GM18870 (cell line): ENCODE results near the gene SLC9A9.
"Not testable (repeated sequence)": the region's sequence is repeated elsewhere in the genome, so short reads cannot be mapped to it uniquely, and the experiment has no call there.

ENCODE experiments used
- ATAC-seq: cut with Tn5 transposase; IDR thresholded peaks from one replicate; pipeline ENCODE4 v1.9.1; 2021; ENCODE audit warnings: moderate library complexity; ENCODE audit not compliant: unreplicated experiment

Gene SLC9A9

GRCh38 chr3:143517131-143517530, 331.1 kb downstream of the SLC9A9 start:
- ATAC-seq = not testable (repeated sequence)

GRCh38 chr3:143514874-143515273, 333.4 kb downstream of the SLC9A9 start:
- ATAC-seq = no peak

GRCh38 chr3:143514109-143514508, 334.2 kb downstream of the SLC9A9 start:
- no peak for ATAC-seq

- no peak for ATAC-seq
These were observed 336.9 kb downstream of the SLC9A9 start for GRCh38 chr3:143511174-143511879.

GRCh38 chr3:143510601-143511000, 337.7 kb downstream of the SLC9A9 start:
- no peak for ATAC-seq

GRCh38 chr3:143507735-143508580, 340.3 kb downstream of the SLC9A9 start:
- no peak for ATAC-seq

- no peak for ATAC-seq
These were observed 342.1 kb downstream of the SLC9A9 start for GRCh38 chr3:143506190-143506589.

- ATAC-seq = no peak
These were observed 344.9 kb downstream of the SLC9A9 start for GRCh38 chr3:143503325-143503885.

GRCh38 chr3:143502081-143502480, 346.2 kb downstream of the SLC9A9 start:
- no peak for ATAC-seq

GRCh38 chr3:143497382-143497781, 350.9 kb downstream of the SLC9A9 start:
- no peak for ATAC-seq

- ATAC-seq = no peak
These were observed 352.1 kb downstream of the SLC9A9 start for GRCh38 chr3:143496191-143496590.

- ATAC-seq = no peak
These were observed 352.7 kb downstream of the SLC9A9 start for GRCh38 chr3:143495527-143495926.

- no peak for ATAC-seq
These were observed 361.7 kb downstream of the SLC9A9 start for GRCh38 chr3:143486611-143487010.

GRCh38 chr3:143484846-143485512, 363.3 kb downstream of the SLC9A9 start:
- no peak for ATAC-seq

GRCh38 chr3:143483214-143483613, 365.1 kb downstream of the SLC9A9 start:
- no peak for ATAC-seq

GRCh38 chr3:143482106-143483088, 365.9 kb downstream of the SLC9A9 start:
- no peak for ATAC-seq

- ATAC-seq = no peak
These were observed 367.9 kb downstream of the SLC9A9 start for GRCh38 chr3:143480344-143480743.

GRCh38 chr3:143479727-143480126, 368.5 kb downstream of the SLC9A9 start:
- no peak for ATAC-seq

GRCh38 chr3:143478115-143478693, 370.1 kb downstream of the SLC9A9 start:
- no peak for ATAC-seq
